Measurements from ENCODE around the gene MYOZ3.

MYOZ3 gene

GRCh38 chr5:150661086-150661485 is at the start of gene MYOZ3:
Gene MYOZ3, plus strand, starts transcription at chr5:150661251. Its CDS starts 1,691 bp downstream, at chr5:150662942.
- Histone ChIP-seq H3K36me3 (ENCODE audit: insufficient read depth, low read length) (no peaks in the 10 kb centered on the region), H3K27ac (no peak within 1 kb of the TSS), H3K9me3 (ENCODE audit: low read depth, low read length) (no peaks in the 10 kb centered on the region), H3K4me3 (no peak within 1 kb of the TSS), H3K9ac (ENCODE audit: insufficient read length) (no peak within 1 kb of the TSS)
- no peak for DNase-seq (ENCODE audit: low read depth, low spot score)
- TF ChIP-seq EZH2 (IDR thresholded peaks at IDR 0.05) (no peak), POLR2AphosphoS5 (IDR thresholded peaks at IDR 0.05; ENCODE audit: borderline replicate concordance, low read depth, low read length) (no peak), FOXP2 (optimal IDR thresholded peaks at IDR 0.05; ENCODE audit: control extremely low read depth, extremely low read length, insufficient read depth) (no peak)

DNA sequence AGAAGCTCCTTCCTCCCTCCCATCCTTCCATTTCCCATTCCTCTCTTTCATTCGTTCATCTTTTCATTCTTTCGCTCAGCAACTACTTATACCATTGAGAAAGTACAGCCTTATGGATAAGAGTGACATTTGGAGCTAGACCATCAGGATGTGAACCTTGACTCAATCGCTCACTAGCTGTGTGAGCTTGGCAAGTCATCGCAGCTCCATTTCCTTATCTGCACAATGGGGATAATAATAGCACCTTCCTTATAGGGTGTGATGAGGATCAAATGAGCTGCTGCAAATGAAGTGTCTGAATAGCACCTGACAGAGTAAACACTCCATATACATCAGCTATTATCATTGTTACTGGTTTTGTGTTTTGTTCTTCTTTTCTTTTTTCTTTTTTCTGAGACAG is 48.6 kb upstream of the MYOZ3 start:
- no peaks in the 10 kb centered on the region for H3K9me3 ChIP-seq (ENCODE audit: low read depth, low read length)
- no peaks in the 10 kb centered on the region for H3K36me3 ChIP-seq (ENCODE audit: insufficient read depth, low read length)
- no peak overlapping the region for H3K27ac ChIP-seq
- TF ChIP-seq FOXP2 (optimal IDR thresholded peaks at IDR 0.05; ENCODE audit: control extremely low read depth, extremely low read length, insufficient read depth) (no peak), EZH2 (IDR thresholded peaks at IDR 0.05) (no peak), POLR2AphosphoS5 (IDR thresholded peaks at IDR 0.05; ENCODE audit: borderline replicate concordance, low read depth, low read length) (no peak)
- no peak overlapping the region for H3K9ac ChIP-seq (ENCODE audit: insufficient read length)
- H3K4me3 ChIP-seq: no peak overlapping the region
- DNase-seq (ENCODE audit: low read depth, low spot score): no peak

- no peak for TF ChIP-seq POLR2AphosphoS5 (IDR thresholded peaks at IDR 0.05; ENCODE audit: borderline replicate concordance, low read depth, low read length)
- no peak for DNase-seq (ENCODE audit: low read depth, low spot score)
- H3K36me3 ChIP-seq (ENCODE audit: insufficient read depth, low read length): no peaks in the 10 kb centered on the region
- H3K27ac ChIP-seq: no peak overlapping the region
- no peak overlapping the region for H3K4me3 ChIP-seq
- no peaks in the 10 kb centered on the region for H3K9me3 ChIP-seq (ENCODE audit: low read depth, low read length)
- H3K9ac ChIP-seq (ENCODE audit: insufficient read length): no peak overlapping the region
These were observed 48.0 kb upstream of the MYOZ3 start for GRCh38 chr5:150612905-150613670.

DNA sequence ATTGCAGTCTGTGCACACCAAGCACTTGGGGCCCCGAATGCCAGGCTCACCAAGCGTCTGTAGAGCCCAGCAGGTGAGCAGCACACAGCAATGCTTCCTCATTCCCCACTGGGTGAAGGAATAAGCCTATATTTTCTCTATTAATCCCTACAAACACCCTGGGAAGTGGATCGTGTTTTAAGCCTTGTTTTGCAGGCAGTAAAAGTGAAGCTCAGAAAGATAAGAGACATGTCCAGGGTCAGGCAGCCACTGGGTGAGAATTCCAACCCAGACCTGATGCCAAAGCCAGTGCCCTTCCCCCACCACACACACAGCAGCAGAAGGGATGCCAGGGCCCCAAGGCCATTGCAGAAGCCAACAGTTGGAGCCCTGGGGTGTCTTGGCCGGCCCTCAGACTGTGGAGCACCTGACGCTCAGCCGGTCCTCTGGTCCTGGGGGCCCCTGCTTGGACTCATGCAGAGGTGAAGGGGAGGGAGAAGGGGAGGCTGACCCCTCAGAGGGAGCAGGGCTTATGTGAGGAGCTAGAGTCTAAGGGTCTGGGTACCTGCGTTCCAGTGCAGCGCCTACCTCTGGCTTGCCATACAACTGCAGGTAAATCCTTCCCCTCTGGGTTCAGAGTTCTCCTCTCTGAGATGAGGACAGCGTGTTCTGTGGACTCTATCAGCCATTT is 46.9 kb upstream of the MYOZ3 start:
- Histone ChIP-seq H3K27ac (no peak overlapping the region), H3K36me3 (ENCODE audit: insufficient read depth, low read length) (no peaks in the 10 kb centered on the region), H3K9me3 (ENCODE audit: low read depth, low read length) (no peaks in the 10 kb centered on the region), H3K9ac (ENCODE audit: insufficient read length) (no peak overlapping the region), H3K4me3 (no peak overlapping the region)
- TF ChIP-seq FOXP2 (optimal IDR thresholded peaks at IDR 0.05; ENCODE audit: control extremely low read depth, extremely low read length, insufficient read depth) (no peak), EZH2 (IDR thresholded peaks at IDR 0.05) (no peak), POLR2AphosphoS5 (IDR thresholded peaks at IDR 0.05; ENCODE audit: borderline replicate concordance, low read depth, low read length) (no peak; the same call in 1 of the 2 replicates)
- no peak for DNase-seq (ENCODE audit: low read depth, low spot score)

- no peak for DNase-seq (ENCODE audit: low read depth, low spot score)
- TF ChIP-seq EZH2 (IDR thresholded peaks at IDR 0.05) (no peak), POLR2AphosphoS5 (IDR thresholded peaks at IDR 0.05; ENCODE audit: borderline replicate concordance, low read depth, low read length) (no peak), FOXP2 (optimal IDR thresholded peaks at IDR 0.05; ENCODE audit: control extremely low read depth, extremely low read length, insufficient read depth) (no peak)
- no peak overlapping the region for H3K9ac ChIP-seq (ENCODE audit: insufficient read length)
- H3K27ac ChIP-seq: no peak overlapping the region
- H3K9me3 ChIP-seq (ENCODE audit: low read depth, low read length): no peaks in the 10 kb centered on the region
- H3K36me3 ChIP-seq (ENCODE audit: insufficient read depth, low read length): no peaks in the 10 kb centered on the region
- H3K4me3 ChIP-seq: no peak overlapping the region
These were observed 46.4 kb upstream of the MYOZ3 start for GRCh38 chr5:150614661-150615060.

DNA sequence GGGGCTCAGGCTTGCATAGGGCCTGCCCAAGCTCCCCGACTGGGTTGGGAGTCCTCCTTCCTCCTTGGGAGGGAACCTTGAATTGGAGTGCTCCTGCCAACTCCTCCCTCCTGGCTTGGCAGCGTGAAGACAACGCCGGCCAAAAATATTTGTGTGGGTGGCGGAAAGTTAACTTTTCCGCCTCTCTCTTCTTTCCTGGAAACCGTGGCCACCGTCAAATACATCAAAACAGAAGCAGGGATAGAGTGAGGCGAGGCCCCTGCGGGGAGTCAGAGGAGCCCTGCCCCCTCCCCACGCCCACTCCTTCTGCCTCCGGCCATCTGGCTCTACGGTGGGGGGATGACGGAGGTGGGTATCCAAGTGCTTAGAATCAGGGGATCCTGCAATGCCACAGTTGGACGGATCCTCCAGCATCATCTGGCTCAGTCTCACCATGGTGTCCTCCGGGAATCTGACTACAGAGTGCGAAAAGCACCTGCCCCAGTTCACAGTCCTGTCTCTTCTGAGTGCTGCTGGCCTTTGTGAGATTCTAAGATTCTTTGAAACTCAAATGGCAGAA is 45.8 kb upstream of the MYOZ3 start:
- H3K27ac ChIP-seq: no peak overlapping the region
- H3K36me3 ChIP-seq (ENCODE audit: insufficient read depth, low read length): no peaks in the 10 kb centered on the region
- no peak for DNase-seq (ENCODE audit: low read depth, low spot score)
- H3K9me3 ChIP-seq (ENCODE audit: low read depth, low read length): no peaks in the 10 kb centered on the region
- no peak overlapping the region for H3K4me3 ChIP-seq
- TF ChIP-seq POLR2AphosphoS5 (IDR thresholded peaks at IDR 0.05; ENCODE audit: borderline replicate concordance, low read depth, low read length) (no peak), FOXP2 (optimal IDR thresholded peaks at IDR 0.05; ENCODE audit: control extremely low read depth, extremely low read length, insufficient read depth) (no peak), EZH2 (IDR thresholded peaks at IDR 0.05) (no peak)
- H3K9ac ChIP-seq (ENCODE audit: insufficient read length): no peak overlapping the region

DNA sequence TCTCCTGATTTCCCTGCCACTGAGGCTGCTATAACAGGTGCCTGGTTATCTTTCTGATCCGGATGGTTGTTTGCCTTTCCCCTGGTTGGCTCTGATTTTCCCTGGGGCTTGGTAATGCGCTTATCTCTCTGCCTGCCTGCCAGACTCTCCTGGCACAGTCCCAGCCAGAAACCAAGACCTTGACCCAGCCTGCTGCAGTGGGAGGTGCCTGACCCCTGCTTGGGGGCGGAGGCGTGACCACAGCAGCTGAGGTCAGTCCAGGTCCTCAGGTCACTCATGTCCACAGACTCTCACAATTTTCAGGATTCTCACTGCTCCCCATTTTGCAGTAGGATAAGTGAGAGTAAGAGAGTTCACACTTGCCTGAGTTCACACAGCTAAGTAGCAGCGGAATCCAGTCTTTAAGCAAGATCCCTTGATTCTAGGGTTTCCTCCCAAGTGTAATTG is 45.0 kb upstream of the MYOZ3 start:
- no peaks in the 10 kb centered on the region for H3K9me3 ChIP-seq (ENCODE audit: low read depth, low read length)
- H3K4me3 ChIP-seq: no peak overlapping the region
- H3K9ac ChIP-seq (ENCODE audit: insufficient read length): no peak overlapping the region
- TF ChIP-seq FOXP2 (optimal IDR thresholded peaks at IDR 0.05; ENCODE audit: control extremely low read depth, extremely low read length, insufficient read depth) (no peak), POLR2AphosphoS5 (IDR thresholded peaks at IDR 0.05; ENCODE audit: borderline replicate concordance, low read depth, low read length) (no peak), EZH2 (IDR thresholded peaks at IDR 0.05) (no peak)
- DNase-seq (ENCODE audit: low read depth, low spot score): no peak
- no peaks in the 10 kb centered on the region for H3K36me3 ChIP-seq (ENCODE audit: insufficient read depth, low read length)
- H3K27ac ChIP-seq: no peak overlapping the region

DNA sequence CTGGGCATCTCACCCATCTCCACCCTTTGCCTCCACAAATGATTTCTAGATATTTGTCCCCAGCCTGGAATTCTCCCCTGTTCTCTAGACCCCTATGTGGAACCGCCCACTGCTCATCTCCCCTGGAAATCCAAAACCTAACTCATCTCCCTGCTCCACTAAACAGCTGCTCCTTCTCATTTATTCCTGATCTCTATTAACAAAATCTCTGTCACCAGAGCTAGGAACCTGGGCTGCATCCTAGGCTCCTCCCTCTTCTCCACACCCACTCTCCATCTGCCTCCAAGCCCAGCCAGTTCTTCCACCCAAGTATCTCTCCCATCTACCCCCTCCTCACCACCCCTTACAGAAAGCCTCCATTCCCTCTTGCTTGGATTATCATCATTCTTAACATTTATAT is 44.5 kb upstream of the MYOZ3 start:
- TF ChIP-seq EZH2 (IDR thresholded peaks at IDR 0.05): no peak
- no peak for TF ChIP-seq FOXP2 (optimal IDR thresholded peaks at IDR 0.05; ENCODE audit: control extremely low read depth, extremely low read length, insufficient read depth)
- no peak for TF ChIP-seq POLR2AphosphoS5 (IDR thresholded peaks at IDR 0.05; ENCODE audit: borderline replicate concordance, low read depth, low read length)
- Histone ChIP-seq H3K4me3 (no peak overlapping the region), H3K9ac (ENCODE audit: insufficient read length) (no peak overlapping the region), H3K27ac (no peak overlapping the region), H3K36me3 (ENCODE audit: insufficient read depth, low read length) (no peaks in the 10 kb centered on the region), H3K9me3 (ENCODE audit: low read depth, low read length) (no peaks in the 10 kb centered on the region)
- DNase-seq (ENCODE audit: low read depth, low spot score): no peak

Data from SK-N-MC (cell line).